GM23338 (cell line): Measurements from ENCODE around the gene CAPS.

Experiments
- CREB1 ChIP-seq: fragments of 250-450 bp; sonication (Bioruptor Pico); IDR thresholded peaks from 2 replicates; pipeline ENCODE4 v1.5.0; 2020; ENCODE audit warnings: low read depth, mild to moderate bottlenecking, moderate library complexity
- ETS1 ChIP-seq: IDR thresholded peaks from 2 replicates; pipeline ENCODE4 v1.6.1; 2016; ENCODE audit warnings: antibody characterized with exemption
- EZH2 ChIP-seq: fragments of 200-600 bp; sonication (generic); IDR thresholded peaks from one replicate; pipeline ENCODE4 v1.8.0; 2017; ENCODE audit warnings: antibody characterized with exemption, mild to moderate bottlenecking, low read depth; ENCODE audit not compliant: unreplicated experiment
- EZH2phosphoT487 ChIP-seq: fragments of 200-600 bp; sonication (generic); IDR thresholded peaks from one replicate; pipeline ENCODE4 v1.8.1; 2018; ENCODE audit warnings: antibody characterized with exemption; ENCODE audit not compliant: unreplicated experiment
- JUNB ChIP-seq: IDR thresholded peaks from one replicate; pipeline ENCODE4 v1.6.1; 2016; ENCODE audit warnings: antibody characterized with exemption; ENCODE audit not compliant: unreplicated experiment
- NANOG ChIP-seq: IDR thresholded peaks from 2 replicates; pipeline ENCODE4 v1.6.1; 2016; ENCODE audit warnings: antibody characterized with exemption, borderline replicate concordance
- POLR2AphosphoS5 ChIP-seq: IDR thresholded peaks from 2 replicates; pipeline ENCODE4 v1.6.1; 2016; ENCODE audit warnings: antibody characterized with exemption, low read depth
- STAT1 ChIP-seq: IDR thresholded peaks from one replicate; pipeline ENCODE4 v1.6.1; 2016; ENCODE audit warnings: antibody characterized with exemption; ENCODE audit not compliant: unreplicated experiment
- ZNF114 ChIP-seq: fragments of 250-450 bp; sonication (Bioruptor Pico); IDR thresholded peaks from 2 replicates; pipeline ENCODE4 v1.5.0; 2020; ENCODE audit warnings: mild to moderate bottlenecking, moderate library complexity
- ZNF331 ChIP-seq: fragments of 250-450 bp; sonication (Bioruptor Pico); IDR thresholded peaks from 2 replicates; pipeline ENCODE4 v1.5.0; 2020; ENCODE audit warnings: low read depth, mild to moderate bottlenecking, moderate library complexity
- TF ChIP-seq, protein P1 (sequence below), 2 experiments: fragments of 200-600 bp in 1 of 2; sonication (generic) in 1 of 2; conservative IDR thresholded peaks; 2 replicates each; pipeline versions ENCODE4 v1.5.1 to v1.6.1; 2016 to 2017; ENCODE audit warnings: antibody characterized with exemption in 2 of 2, low read depth in 2 of 2, mild to moderate bottlenecking in 2 of 2, moderate library complexity in 1 of 2
- TF ChIP-seq, protein P2 (sequence below): IDR thresholded peaks from one replicate; pipeline ENCODE4 v1.6.1; 2018; ENCODE audit warnings: antibody characterized with exemption; ENCODE audit not compliant: unreplicated experiment

GRCh38 chr19:5932609-5933262 lies 18.7 kb downstream of the CAPS start:
- TF ChIP-seq, protein P1, sequence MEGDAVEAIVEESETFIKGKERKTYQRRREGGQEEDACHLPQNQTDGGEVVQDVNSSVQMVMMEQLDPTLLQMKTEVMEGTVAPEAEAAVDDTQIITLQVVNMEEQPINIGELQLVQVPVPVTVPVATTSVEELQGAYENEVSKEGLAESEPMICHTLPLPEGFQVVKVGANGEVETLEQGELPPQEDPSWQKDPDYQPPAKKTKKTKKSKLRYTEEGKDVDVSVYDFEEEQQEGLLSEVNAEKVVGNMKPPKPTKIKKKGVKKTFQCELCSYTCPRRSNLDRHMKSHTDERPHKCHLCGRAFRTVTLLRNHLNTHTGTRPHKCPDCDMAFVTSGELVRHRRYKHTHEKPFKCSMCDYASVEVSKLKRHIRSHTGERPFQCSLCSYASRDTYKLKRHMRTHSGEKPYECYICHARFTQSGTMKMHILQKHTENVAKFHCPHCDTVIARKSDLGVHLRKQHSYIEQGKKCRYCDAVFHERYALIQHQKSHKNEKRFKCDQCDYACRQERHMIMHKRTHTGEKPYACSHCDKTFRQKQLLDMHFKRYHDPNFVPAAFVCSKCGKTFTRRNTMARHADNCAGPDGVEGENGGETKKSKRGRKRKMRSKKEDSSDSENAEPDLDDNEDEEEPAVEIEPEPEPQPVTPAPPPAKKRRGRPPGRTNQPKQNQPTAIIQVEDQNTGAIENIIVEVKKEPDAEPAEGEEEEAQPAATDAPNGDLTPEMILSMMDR (conservative IDR thresholded peaks at IDR 0.05; ENCODE audit: low read depth in 2 of 2) = no peak
- no peak for TF ChIP-seq EZH2phosphoT487
- TF ChIP-seq JUNB = no peak
- no peak for TF ChIP-seq EZH2
- TF ChIP-seq, protein P2, sequence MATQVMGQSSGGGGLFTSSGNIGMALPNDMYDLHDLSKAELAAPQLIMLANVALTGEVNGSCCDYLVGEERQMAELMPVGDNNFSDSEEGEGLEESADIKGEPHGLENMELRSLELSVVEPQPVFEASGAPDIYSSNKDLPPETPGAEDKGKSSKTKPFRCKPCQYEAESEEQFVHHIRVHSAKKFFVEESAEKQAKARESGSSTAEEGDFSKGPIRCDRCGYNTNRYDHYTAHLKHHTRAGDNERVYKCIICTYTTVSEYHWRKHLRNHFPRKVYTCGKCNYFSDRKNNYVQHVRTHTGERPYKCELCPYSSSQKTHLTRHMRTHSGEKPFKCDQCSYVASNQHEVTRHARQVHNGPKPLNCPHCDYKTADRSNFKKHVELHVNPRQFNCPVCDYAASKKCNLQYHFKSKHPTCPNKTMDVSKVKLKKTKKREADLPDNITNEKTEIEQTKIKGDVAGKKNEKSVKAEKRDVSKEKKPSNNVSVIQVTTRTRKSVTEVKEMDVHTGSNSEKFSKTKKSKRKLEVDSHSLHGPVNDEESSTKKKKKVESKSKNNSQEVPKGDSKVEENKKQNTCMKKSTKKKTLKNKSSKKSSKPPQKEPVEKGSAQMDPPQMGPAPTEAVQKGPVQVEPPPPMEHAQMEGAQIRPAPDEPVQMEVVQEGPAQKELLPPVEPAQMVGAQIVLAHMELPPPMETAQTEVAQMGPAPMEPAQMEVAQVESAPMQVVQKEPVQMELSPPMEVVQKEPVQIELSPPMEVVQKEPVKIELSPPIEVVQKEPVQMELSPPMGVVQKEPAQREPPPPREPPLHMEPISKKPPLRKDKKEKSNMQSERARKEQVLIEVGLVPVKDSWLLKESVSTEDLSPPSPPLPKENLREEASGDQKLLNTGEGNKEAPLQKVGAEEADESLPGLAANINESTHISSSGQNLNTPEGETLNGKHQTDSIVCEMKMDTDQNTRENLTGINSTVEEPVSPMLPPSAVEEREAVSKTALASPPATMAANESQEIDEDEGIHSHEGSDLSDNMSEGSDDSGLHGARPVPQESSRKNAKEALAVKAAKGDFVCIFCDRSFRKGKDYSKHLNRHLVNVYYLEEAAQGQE = no peak
- TF ChIP-seq ZNF331 (CRISPR knock-in tag) = no peak
- TF ChIP-seq POLR2AphosphoS5 = no peak
- TF ChIP-seq ETS1 = no peak
- no peak for TF ChIP-seq CREB1 (CRISPR knock-in tag)
- TF ChIP-seq STAT1 = no peak
- no peak for TF ChIP-seq ZNF114
- TF ChIP-seq NANOG = no peak
